Fibroblast of lung (primary cell): ENCODE measurements around the gene PHOX2B. TPM values are rescaled to one million over a fixed set of nuclear protein-coding genes. Genes with fewer than 3 reads are reported as not detected.

Experiments
- DNase-seq, 2 donors: peaks; one replicate each; pipeline versions ENCODE4 v3.0.0 to v3.0.0-alpha.2; 2010; ENCODE audit warnings: low read depth in 2 of 2
- H2AFZ ChIP-seq: 2 replicates; pipeline ENCODE4 v1.5.1; 2012; ENCODE audit warnings: low read length, control low read depth, inconsistent platforms
- H3K27ac ChIP-seq: 2 replicates; pipeline ENCODE4 v1.5.1; 2011; ENCODE audit warnings: low read length, control low read depth; ENCODE audit not compliant: insufficient read depth
- H3K27me3 ChIP-seq: 2 replicates; pipeline ENCODE4 v1.5.1; 2011; ENCODE audit warnings: mild to moderate bottlenecking, low read length; ENCODE audit not compliant: control insufficient read depth, insufficient read depth
- H3K36me3 ChIP-seq: 2 replicates; pipeline ENCODE4 v1.5.1; 2011; ENCODE audit warnings: low read length; ENCODE audit not compliant: control insufficient read depth, insufficient read depth
- H3K4me1 ChIP-seq: 2 replicates; pipeline ENCODE4 v1.5.1; 2011; ENCODE audit warnings: low read length; ENCODE audit not compliant: control insufficient read depth, insufficient read depth; ENCODE audit errors: extremely low read depth
- H3K4me2 ChIP-seq: 2 replicates; pipeline ENCODE4 v1.5.1; 2011; ENCODE audit warnings: low read length, control low read depth; ENCODE audit not compliant: insufficient read depth; ENCODE audit errors: extremely low read depth
- H3K4me3 ChIP-seq, 4 experiments: fragments of 200-600 bp in 1 of 4; sonication (generic) in 1 of 4; replicated peaks in 1 of 4; 2 replicates each; pipeline ENCODE4 v1.5.1; 2011 to 2016; ENCODE audit warnings: low read length in 4 of 4, low read depth in 3 of 4, mild to moderate bottlenecking in 3 of 4, control low read depth in 2 of 4, inconsistent platforms in 1 of 4, mixed read lengths in 1 of 4; ENCODE audit not compliant: insufficient read depth in 1 of 4; ENCODE audit errors: control extremely low read depth in 1 of 4
- H3K79me2 ChIP-seq: 2 replicates; pipeline ENCODE4 v1.5.1; 2012; ENCODE audit warnings: mild to moderate bottlenecking, low read length, inconsistent platforms; ENCODE audit not compliant: control insufficient read depth, insufficient read depth
- H3K9ac ChIP-seq: 2 replicates; pipeline ENCODE4 v1.5.1; 2011; ENCODE audit warnings: mild to moderate bottlenecking, low read length, control low read depth; ENCODE audit not compliant: insufficient read depth
- H3K9me3 ChIP-seq: 2 replicates; pipeline ENCODE4 v1.5.1; 2012; ENCODE audit warnings: low read depth, low read length; ENCODE audit not compliant: control insufficient read depth, insufficient read depth
- H4K20me1 ChIP-seq: 2 replicates; pipeline ENCODE4 v1.5.1; 2011; ENCODE audit warnings: low read length; ENCODE audit not compliant: control insufficient read depth, insufficient read depth; ENCODE audit errors: extremely low read depth
- CTCF ChIP-seq, 2 donors: IDR thresholded peaks in 1 of 2; conservative IDR thresholded peaks in 1 of 2; 1 replicate in 1 of 2; 2 replicates in 1 of 2; pipeline ENCODE4 v1.5.1; 2011 to 2012; ENCODE audit warnings: low read length in 2 of 2, control low read depth in 1 of 2, inconsistent platforms in 1 of 2, low read depth in 1 of 2, mild to moderate bottlenecking in 1 of 2
- EZH2 ChIP-seq: IDR thresholded peaks from 2 replicates; pipeline ENCODE4 v1.5.1; 2012; ENCODE audit warnings: low read length, control low read depth, mild to moderate bottlenecking; ENCODE audit errors: missing control alignments
- polyA plus RNA-seq, 2 donors: library from polyadenylated mRNA; depleted of rRNA in 1 of 2; stranded (reverse) in 1 of 2; unstranded in 1 of 2; fragments of >200 nt; gene quantifications; 2 replicates each; pipeline ENCODE4 v1.2.1, GENCODE V29; 2011 to 2012; ENCODE audit warnings: missing spikeins in 1 of 2
- total RNA-seq: library from RNA; depleted of rRNA; stranded (reverse); fragments of >200 nt; gene quantifications from 2 replicates; pipeline ENCODE4 v1.2.1, GENCODE V29; 2014

PHOX2B gene
- total and polyA plus RNA-seq, 2 donors (not counting 1 experiment from before 2014, with no cell fraction given), result not detected

- H3K4me2 ChIP-seq, result no peak overlapping the region
- H3K79me2 ChIP-seq, result no peaks in the 10 kb centered on the region
- no peaks in the 10 kb centered on the region for H3K36me3 ChIP-seq
- TF ChIP-seq CTCF (conservative IDR thresholded peaks at IDR 0.05 in 1 of 2, IDR thresholded peaks at IDR 0.05 in 1 of 2; ENCODE audit: low read depth in 1 of 2, low read length in 2 of 2), result no peak
- no peak for TF ChIP-seq EZH2
- H3K9me3 ChIP-seq, result no peaks in the 10 kb centered on the region
- H3K4me1 ChIP-seq, result no peaks in the 10 kb centered on the region
- H3K27me3 ChIP-seq, result no peaks in the 10 kb centered on the region
- DNase-seq, result no peak
- H4K20me1 ChIP-seq, result no peaks in the 10 kb centered on the region
- H3K4me3 ChIP-seq, result no peak overlapping the region
- H2AFZ ChIP-seq, result no peak overlapping the region
- H3K9ac ChIP-seq, result no peak overlapping the region
- H3K27ac ChIP-seq, result no peak overlapping the region
Measured at GRCh38 chr4:41787931-41788330, 39.4 kb upstream of the PHOX2B start.

DNA sequence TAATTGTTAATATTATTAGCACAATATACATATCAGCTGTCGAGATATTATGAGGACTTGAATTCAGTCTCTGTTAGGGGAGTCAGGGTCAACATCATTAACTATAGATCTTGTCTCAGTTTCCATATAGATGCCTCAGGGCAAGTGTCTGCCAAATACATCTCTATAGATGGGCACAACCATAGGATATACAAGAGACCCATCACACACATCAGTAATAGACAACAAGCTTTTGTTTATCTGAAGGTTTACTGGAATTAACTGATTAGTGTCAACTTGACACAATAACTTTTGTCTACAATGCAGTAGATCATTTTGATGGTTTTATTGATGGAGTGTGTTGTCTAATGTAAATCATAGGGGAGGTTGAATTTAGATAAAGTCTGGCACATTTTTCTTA is 37.1 kb upstream of the PHOX2B start:
- TF ChIP-seq CTCF (conservative IDR thresholded peaks at IDR 0.05 in 1 of 2, IDR thresholded peaks at IDR 0.05 in 1 of 2; ENCODE audit: low read depth in 1 of 2, low read length in 2 of 2) (no peak), EZH2 (no peak)
- H3K79me2 ChIP-seq, result no peaks in the 10 kb centered on the region
- H3K9ac ChIP-seq, result no peak overlapping the region
- no peak overlapping the region for H3K27ac ChIP-seq
- no peak overlapping the region for H3K4me3 ChIP-seq
- H3K9me3 ChIP-seq, result no peaks in the 10 kb centered on the region
- H3K4me2 ChIP-seq, result no peak overlapping the region
- H2AFZ ChIP-seq, result no peak overlapping the region
- H3K4me1 ChIP-seq, result no peaks in the 10 kb centered on the region
- H4K20me1 ChIP-seq, result no peaks in the 10 kb centered on the region
- no peaks in the 10 kb centered on the region for H3K36me3 ChIP-seq
- no peak for DNase-seq
- H3K27me3 ChIP-seq, result no peaks in the 10 kb centered on the region

- Histone ChIP-seq H4K20me1 (no peaks in the 10 kb centered on the region), H3K4me2 (no peak overlapping the region), H3K9me3 (no peaks in the 10 kb centered on the region), H3K27me3 (no peaks in the 10 kb centered on the region), H3K27ac (no peak overlapping the region), H3K4me3 (no peak overlapping the region), H3K79me2 (no peaks in the 10 kb centered on the region), H3K4me1 (no peaks in the 10 kb centered on the region), H3K36me3 (no peaks in the 10 kb centered on the region), H3K9ac (no peak overlapping the region), H2AFZ (no peak overlapping the region)
- no peak for DNase-seq
- no peak for TF ChIP-seq CTCF (conservative IDR thresholded peaks at IDR 0.05 in 1 of 2, IDR thresholded peaks at IDR 0.05 in 1 of 2; ENCODE audit: low read depth in 1 of 2, low read length in 2 of 2)
Measured at GRCh38 chr4:41784191-41784979, 35.9 kb upstream of the PHOX2B start.
